ENCODE results near the gene ADGRA1. TPM values are rescaled to one million over a fixed set of nuclear protein-coding genes. Genes with fewer than 3 reads are reported as not detected.

ADGRA1 gene
- total RNA-seq, 2 donors from 2014 or later, result not detected

DNA sequence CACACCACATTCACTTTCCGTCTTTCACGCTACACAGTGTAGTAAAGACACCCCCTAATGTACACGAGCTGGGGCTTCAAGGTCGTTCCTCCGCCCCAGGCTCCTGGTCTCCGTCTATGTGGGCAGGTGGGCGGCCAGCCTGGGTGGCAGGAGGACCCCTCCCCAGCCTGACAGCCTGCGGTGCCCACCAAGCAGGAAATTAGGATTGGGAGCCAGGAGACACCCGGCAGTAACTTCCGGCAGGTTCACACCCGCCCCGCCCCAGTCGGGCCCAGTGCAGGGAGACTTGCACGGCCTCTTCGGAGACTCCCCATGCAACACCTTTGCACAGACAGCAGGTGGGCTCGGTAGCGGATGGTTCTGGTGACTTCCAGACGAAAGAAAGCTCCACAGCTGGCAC lies 27.7 kb upstream of the ADGRA1 start:
- ATAC-seq (replicated peaks in 1 of 2), result no peak
- no peaks in the 10 kb centered on the region for H3K9me3 Mint-ChIP-seq
- no peaks in the 10 kb centered on the region for H3K27me3 Mint-ChIP-seq (ENCODE audit: low read depth)
- H3K27ac Mint-ChIP-seq, result no peak overlapping the region
- H3K4me3 Mint-ChIP-seq, result no peak overlapping the region
- DNase-seq, result no peak
- no peaks in the 10 kb centered on the region for H3K36me3 Mint-ChIP-seq (ENCODE audit: insufficient read depth in 2 of 2)
- H3K4me1 Mint-ChIP-seq (ENCODE audit: low read depth), result peaks cover 13% of the 10 kb centered on the region

- Mint-ChIP-seq H3K4me1 (ENCODE audit: low read depth) (peaks cover 13% of the 10 kb centered on the region), H3K27me3 (ENCODE audit: low read depth) (no peaks in the 10 kb centered on the region), H3K36me3 (ENCODE audit: insufficient read depth in 2 of 2) (no peaks in the 10 kb centered on the region), H3K27ac (no peak overlapping the region), H3K9me3 (no peaks in the 10 kb centered on the region), H3K4me3 (no peak overlapping the region)
- ATAC-seq (replicated peaks in 1 of 2) (no peak), DNase-seq (no peak)
Measured at GRCh38 chr10:133060466-133060865, 27.3 kb upstream of the ADGRA1 start.

- Mint-ChIP-seq H3K27me3 (ENCODE audit: low read depth) (no peaks in the 10 kb centered on the region), H3K27ac (no peak overlapping the region), H3K36me3 (ENCODE audit: insufficient read depth in 2 of 2) (no peaks in the 10 kb centered on the region), H3K9me3 (no peaks in the 10 kb centered on the region), H3K4me1 (ENCODE audit: low read depth) (peaks cover 13% of the 10 kb centered on the region), H3K4me3 (no peak overlapping the region)
- no peak for DNase-seq
- no peak for ATAC-seq (replicated peaks in 1 of 2)
Measured at GRCh38 chr10:133060881-133061280, 26.8 kb upstream of the ADGRA1 start.

DNA sequence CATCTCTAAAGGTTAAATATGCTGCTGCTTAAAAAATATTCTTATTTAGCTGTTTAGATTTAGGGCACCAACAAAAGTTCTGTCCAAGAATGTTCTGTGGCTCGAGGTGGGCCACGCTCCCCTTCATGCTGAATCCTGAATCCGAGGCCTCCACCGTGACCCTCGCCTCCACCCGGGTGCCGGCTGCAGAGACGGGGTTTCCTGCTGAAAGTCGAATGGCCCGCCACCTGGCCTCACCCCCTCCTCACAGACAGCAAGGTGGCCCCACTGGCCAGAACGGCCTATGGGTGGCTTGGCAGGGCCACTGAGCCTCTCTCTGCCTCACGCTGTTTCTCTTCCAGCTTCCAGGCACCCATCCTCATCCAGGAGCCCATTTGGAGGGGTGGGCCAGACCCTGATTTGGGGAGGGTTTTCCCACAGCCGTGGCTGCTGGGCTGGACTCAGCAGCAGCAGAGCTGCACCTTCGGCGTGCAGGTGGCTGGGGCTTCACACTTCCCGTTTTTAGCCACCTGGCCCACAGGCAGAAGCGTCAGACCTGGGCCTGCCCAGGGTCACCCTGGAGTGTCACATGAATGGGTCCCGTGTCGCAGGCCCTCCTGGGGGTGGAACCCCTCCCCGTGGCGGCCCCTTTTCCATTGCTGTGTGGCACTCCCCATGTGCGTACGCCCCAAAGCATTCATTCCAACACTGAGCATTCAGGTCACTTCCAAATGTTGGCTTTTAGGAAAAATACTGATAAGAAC lies 26.3 kb upstream of the ADGRA1 start:
- DNase-seq, result no peak
- no peak overlapping the region for H3K27ac Mint-ChIP-seq
- H3K36me3 Mint-ChIP-seq (ENCODE audit: insufficient read depth in 2 of 2), result no peaks in the 10 kb centered on the region

GRCh38 chr10:133062085-133062484 lies 25.6 kb upstream of the ADGRA1 start:
- no peaks in the 10 kb centered on the region for H3K9me3 Mint-ChIP-seq
- H3K4me3 Mint-ChIP-seq, result no peak overlapping the region
- ATAC-seq (replicated peaks in 1 of 2) (no peak), DNase-seq (no peak)
- H3K27ac Mint-ChIP-seq, result no peak overlapping the region
- H3K4me1 Mint-ChIP-seq (ENCODE audit: low read depth), result peaks cover 13% of the 10 kb centered on the region
- H3K36me3 Mint-ChIP-seq (ENCODE audit: insufficient read depth in 2 of 2), result no peaks in the 10 kb centered on the region
- H3K27me3 Mint-ChIP-seq (ENCODE audit: low read depth), result no peaks in the 10 kb centered on the region

More for the DNA sequence above, 26.3 kb upstream of the ADGRA1 start:
- H3K27me3 Mint-ChIP-seq (ENCODE audit: low read depth), result no peaks in the 10 kb centered on the region
- H3K4me3 Mint-ChIP-seq, result no peak overlapping the region
- H3K9me3 Mint-ChIP-seq, result no peaks in the 10 kb centered on the region
- peaks cover 13% of the 10 kb centered on the region for H3K4me1 Mint-ChIP-seq (ENCODE audit: low read depth)
- no peak for ATAC-seq (replicated peaks in 1 of 2)

DNA sequence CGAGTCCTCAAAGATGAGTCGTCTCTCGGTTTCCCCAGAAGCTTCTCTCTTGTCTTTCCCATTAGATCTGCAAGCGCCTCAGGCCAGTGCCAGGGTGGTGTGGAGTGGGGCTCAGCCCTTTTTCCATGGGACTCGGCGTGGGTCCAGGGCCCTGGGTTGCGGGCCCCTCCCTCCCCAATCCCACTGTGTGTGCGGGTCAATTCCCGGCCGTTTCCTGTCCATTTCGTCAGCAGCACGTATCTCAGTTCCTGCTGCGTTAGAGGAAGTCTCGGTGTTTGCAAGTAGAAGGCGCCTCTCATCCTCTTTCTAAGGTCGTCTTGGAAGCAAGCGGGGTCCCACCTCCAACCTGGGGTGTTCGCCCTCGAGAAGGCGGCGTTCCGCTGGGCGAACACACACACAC lies 25.1 kb upstream of the ADGRA1 start:
- Mint-ChIP-seq H3K27ac (no peak overlapping the region), H3K9me3 (no peaks in the 10 kb centered on the region), H3K4me1 (ENCODE audit: low read depth) (peaks cover 13% of the 10 kb centered on the region), H3K36me3 (ENCODE audit: insufficient read depth in 2 of 2) (no peaks in the 10 kb centered on the region), H3K4me3 (no peak overlapping the region), H3K27me3 (ENCODE audit: low read depth) (no peaks in the 10 kb centered on the region)
- no peak for ATAC-seq (replicated peaks in 1 of 2)
- DNase-seq, result no peak

DNA sequence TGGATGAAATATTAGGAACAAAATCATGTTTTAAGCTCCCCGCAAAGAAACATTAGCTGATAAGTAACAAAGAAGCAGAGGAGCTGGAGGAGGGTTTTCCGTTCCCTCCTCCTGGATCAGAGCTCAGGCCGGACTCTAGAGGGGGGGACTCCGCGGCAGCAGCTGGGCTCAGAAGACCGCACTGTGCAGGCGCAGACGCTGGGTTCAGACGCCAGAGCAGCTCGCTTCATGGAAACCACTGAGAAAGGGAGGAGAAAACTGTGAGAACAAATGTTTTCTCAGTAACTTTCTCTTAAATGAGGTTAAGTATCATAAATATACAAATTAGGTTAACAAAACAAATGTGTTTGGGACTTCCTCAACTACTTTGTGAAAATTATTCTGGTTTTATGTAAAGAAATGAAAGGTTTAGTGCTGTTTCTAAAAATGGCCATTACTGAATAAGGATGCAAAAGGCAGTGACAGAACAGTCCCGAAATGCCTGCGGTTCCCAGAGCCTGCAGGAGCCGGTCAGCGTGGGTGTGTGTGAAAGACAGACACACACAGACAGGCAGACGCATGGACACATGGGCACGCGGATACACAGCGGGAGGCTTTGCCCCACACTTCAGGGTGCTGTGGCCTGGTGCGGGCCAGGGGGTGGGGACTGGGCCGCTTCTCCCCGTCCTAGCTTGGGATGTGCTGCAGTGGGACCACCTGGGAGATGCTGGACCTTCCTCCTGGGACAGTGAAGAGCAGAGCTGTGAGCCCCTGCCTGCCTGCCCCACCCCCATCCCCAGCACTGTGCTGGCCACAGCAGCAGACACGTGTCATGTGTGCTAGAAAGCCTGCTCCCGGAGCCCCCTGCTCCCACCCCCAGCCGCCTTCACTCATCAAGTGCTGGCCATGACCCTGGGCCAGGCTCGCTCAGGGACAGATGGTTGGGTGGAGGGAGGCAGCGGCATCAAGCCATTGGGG lies 20.3 kb upstream of the ADGRA1 start:
- Mint-ChIP-seq H3K4me3 (no peak overlapping the region), H3K4me1 (ENCODE audit: low read depth) (no peaks in the 10 kb centered on the region), H3K9me3 (no peaks in the 10 kb centered on the region), H3K27me3 (ENCODE audit: low read depth) (no peaks in the 10 kb centered on the region), H3K27ac (no peak overlapping the region), H3K36me3 (ENCODE audit: insufficient read depth in 2 of 2) (no peaks in the 10 kb centered on the region)
- DNase-seq, result no peak
- no peak for ATAC-seq (replicated peaks in 1 of 2)

GRCh38 chr10:133068111-133069032 lies 19.4 kb upstream of the ADGRA1 start:
- Mint-ChIP-seq H3K4me3 (no peak overlapping the region), H3K36me3 (ENCODE audit: insufficient read depth in 2 of 2) (no peaks in the 10 kb centered on the region), H3K27ac (no peak overlapping the region), H3K9me3 (no peaks in the 10 kb centered on the region), H3K27me3 (ENCODE audit: low read depth) (no peaks in the 10 kb centered on the region), H3K4me1 (ENCODE audit: low read depth) (no peaks in the 10 kb centered on the region)
- DNase-seq (no peak), ATAC-seq (replicated peaks in 1 of 2) (no peak)

DNA sequence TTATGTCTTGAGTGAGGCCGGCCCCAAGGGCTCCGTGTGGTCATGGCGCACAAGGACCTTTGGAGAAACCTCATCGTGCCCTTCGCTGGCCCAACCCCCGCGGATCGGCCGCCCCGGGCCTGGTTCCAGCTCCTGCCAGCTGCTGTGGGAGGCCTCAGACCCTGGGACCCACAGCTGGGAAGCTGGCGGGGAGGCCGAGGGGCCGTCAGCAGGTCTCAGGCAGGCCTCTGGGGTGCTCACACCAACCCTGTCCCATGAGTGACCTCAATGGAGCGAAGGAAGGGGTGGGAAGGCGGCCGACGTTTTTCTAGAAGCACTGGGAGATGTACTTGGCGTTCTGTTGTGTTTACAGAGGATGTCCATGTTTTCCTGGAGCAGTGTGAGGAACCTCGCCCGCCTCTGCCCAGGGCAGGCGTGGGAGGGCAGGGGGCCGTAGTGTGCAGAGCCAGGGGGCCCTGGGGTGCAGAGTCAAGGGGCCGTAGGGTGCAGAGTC lies 18.6 kb upstream of the ADGRA1 start:
- no peak overlapping the region for H3K27ac Mint-ChIP-seq
- H3K27me3 Mint-ChIP-seq (ENCODE audit: low read depth), result no peaks in the 10 kb centered on the region
- ATAC-seq (replicated peaks in 1 of 2), result no peak
- H3K9me3 Mint-ChIP-seq, result no peaks in the 10 kb centered on the region
- no peak for DNase-seq
- H3K4me3 Mint-ChIP-seq, result no peak overlapping the region
- no peaks in the 10 kb centered on the region for H3K4me1 Mint-ChIP-seq (ENCODE audit: low read depth)
- no peaks in the 10 kb centered on the region for H3K36me3 Mint-ChIP-seq (ENCODE audit: insufficient read depth in 2 of 2)

DNA sequence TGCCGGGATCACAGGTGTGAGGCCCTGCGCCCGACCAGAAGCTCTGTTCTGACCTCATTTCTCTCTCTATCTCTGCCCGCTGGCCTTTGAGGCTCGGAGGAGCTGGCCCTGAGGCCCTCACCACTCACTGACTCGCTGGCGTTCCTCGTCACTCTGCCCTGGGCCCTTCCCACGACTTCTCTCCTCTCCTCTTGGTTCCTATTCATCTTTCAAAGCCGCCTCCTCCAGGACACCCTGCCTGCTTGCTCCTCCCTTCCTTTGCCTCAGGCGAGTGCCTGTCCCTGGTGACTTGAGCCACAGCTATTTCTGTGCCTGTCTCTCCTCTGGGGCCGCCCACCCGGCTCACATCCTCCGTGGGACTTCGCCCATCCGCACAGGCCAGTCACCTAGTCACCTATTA lies 17.3 kb upstream of the ADGRA1 start:
- Mint-ChIP-seq H3K4me3 (no peak overlapping the region), H3K36me3 (ENCODE audit: insufficient read depth in 2 of 2) (no peaks in the 10 kb centered on the region), H3K27ac (no peak overlapping the region)

GRCh38 chr10:133070810-133071209 lies 16.9 kb upstream of the ADGRA1 start:
- no peak overlapping the region for H3K27ac Mint-ChIP-seq
- no peaks in the 10 kb centered on the region for H3K36me3 Mint-ChIP-seq (ENCODE audit: insufficient read depth in 2 of 2)
- H3K27me3 Mint-ChIP-seq (ENCODE audit: low read depth), result no peaks in the 10 kb centered on the region

More for the DNA sequence above, 17.3 kb upstream of the ADGRA1 start:
- Mint-ChIP-seq H3K9me3 (no peaks in the 10 kb centered on the region), H3K27me3 (ENCODE audit: low read depth) (no peaks in the 10 kb centered on the region), H3K4me1 (ENCODE audit: low read depth) (no peaks in the 10 kb centered on the region)
- DNase-seq, result no peak
- no peak for ATAC-seq (replicated peaks in 1 of 2)

GRCh38 chr10:133071733-133072132 lies 16.0 kb upstream of the ADGRA1 start:
- H3K27ac Mint-ChIP-seq, result no peak overlapping the region
- ATAC-seq (replicated peaks in 1 of 2) (no peak), DNase-seq (no peak)
- H3K4me3 Mint-ChIP-seq, result no peak overlapping the region
- no peaks in the 10 kb centered on the region for H3K27me3 Mint-ChIP-seq (ENCODE audit: low read depth)
- no peaks in the 10 kb centered on the region for H3K9me3 Mint-ChIP-seq
- H3K4me1 Mint-ChIP-seq (ENCODE audit: low read depth), result no peaks in the 10 kb centered on the region
- no peaks in the 10 kb centered on the region for H3K36me3 Mint-ChIP-seq (ENCODE audit: insufficient read depth in 2 of 2)

More at GRCh38 chr10:133070810-133071209, 16.9 kb upstream of the ADGRA1 start:
- Mint-ChIP-seq H3K4me3 (no peak overlapping the region), H3K9me3 (no peaks in the 10 kb centered on the region), H3K4me1 (ENCODE audit: low read depth) (no peaks in the 10 kb centered on the region)
- DNase-seq (no peak), ATAC-seq (replicated peaks in 1 of 2) (no peak)

All from activated T-cell treated with anti-CD3 and anti-CD28 coated beads, Interleukin-2, amount 50 U/mL, for 72 hours (primary cell).